ENCODE results near the gene TMEM41B.

GRCh38 chr11:9285850-9286587 lies 28.4 kb downstream of the TMEM41B start:
- TF ChIP-seq PATZ1 (CRISPR knock-in tag; IDR thresholded peaks at IDR 0.05; ENCODE audit: borderline replicate concordance) (no peak), ZFP3 (CRISPR knock-in tag; IDR thresholded peaks at IDR 0.05) (no peak), TSHZ2 (CRISPR knock-in tag; IDR thresholded peaks at IDR 0.05) (no peak), CREB5 (CRISPR knock-in tag; IDR thresholded peaks at IDR 0.05; ENCODE audit: low read depth) (no peak), RARB (CRISPR knock-in tag; IDR thresholded peaks at IDR 0.05) (no peak)

Measured in SK-N-SH treated with all-trans-retinoic acid at 6 μM for 48 hours (cell line).